T-helper 1 cell treated with Interleukin-12 subunit alpha and Interleukin-12 subunit beta and Interleukin-4 antibody, amounts not matched to agents 30 ng/mL and 1 ng/mL, for 36 hours (primary cell): Measurements from ENCODE around the gene EFNA4. TPM values are rescaled to one million over a fixed set of nuclear protein-coding genes. Genes with fewer than 3 reads are reported as not detected.
"Not testable (repeated sequence)": the region's sequence is repeated elsewhere in the genome, so short reads cannot be mapped to it uniquely, and the experiment has no call there.

Experiments
- intact Hi-C: fragments of 100-400 bp; cut with micrococcal nuclease; formaldehyde crosslinking; loops from one replicate; pipeline ENCODE4 v1.15.1; 2024
- total RNA-seq: library from RNA; stranded (reverse); gene quantifications from 2 replicates; pipeline ENCODE4 v1.2.3, GENCODE V29; 2022

The EFNA4 gene
- total RNA-seq, 1 donor from 2014 or later, result 6.6 TPM

DNA sequence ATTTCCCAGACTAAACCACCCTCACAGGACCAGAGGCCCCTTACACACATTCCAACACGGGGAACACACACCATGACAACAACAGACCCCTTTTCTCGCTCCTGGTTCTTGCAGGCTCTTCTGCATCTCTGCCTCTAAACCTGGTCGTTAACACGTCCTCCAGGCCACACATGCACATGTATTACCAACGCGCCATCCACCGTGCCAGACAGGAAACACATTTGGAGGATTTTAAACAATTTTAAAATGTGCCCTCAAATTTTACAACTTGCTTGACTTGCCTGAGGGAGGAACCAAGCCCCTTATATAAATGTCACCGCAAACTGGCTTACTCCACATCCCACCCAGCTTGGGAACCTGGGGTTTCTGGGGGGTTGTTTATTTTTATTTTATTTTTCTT is 47.3 kb downstream of the EFNA4 start:
- intact Hi-C loops, result no loop called here

DNA sequence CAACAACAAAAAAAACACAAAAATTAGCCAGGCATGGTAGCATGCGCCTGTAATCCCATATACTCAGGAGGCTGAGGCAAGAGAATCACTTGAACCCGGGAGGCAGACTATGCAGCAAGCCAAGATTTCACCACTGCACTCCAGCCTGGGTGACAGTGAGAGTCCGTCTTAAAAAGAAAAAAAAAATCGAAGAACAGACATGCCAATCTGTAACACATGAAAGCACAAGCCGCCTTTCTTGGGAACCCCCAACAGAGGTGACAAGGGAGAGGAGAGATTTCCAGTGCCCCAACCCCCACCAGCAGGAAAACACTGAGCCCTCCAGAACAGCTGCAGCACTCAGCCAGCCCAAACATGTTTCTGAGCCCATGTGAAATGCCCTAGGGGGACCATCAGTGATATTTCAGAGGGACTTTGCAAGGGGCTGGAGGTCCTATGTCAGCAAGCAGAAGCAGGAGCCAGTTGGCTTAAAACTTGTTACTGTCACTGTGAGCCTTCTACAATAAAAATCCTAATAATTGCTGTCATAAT is 50.0 kb downstream of the EFNA4 start:
- intact Hi-C loops, result no loop called here

DNA sequence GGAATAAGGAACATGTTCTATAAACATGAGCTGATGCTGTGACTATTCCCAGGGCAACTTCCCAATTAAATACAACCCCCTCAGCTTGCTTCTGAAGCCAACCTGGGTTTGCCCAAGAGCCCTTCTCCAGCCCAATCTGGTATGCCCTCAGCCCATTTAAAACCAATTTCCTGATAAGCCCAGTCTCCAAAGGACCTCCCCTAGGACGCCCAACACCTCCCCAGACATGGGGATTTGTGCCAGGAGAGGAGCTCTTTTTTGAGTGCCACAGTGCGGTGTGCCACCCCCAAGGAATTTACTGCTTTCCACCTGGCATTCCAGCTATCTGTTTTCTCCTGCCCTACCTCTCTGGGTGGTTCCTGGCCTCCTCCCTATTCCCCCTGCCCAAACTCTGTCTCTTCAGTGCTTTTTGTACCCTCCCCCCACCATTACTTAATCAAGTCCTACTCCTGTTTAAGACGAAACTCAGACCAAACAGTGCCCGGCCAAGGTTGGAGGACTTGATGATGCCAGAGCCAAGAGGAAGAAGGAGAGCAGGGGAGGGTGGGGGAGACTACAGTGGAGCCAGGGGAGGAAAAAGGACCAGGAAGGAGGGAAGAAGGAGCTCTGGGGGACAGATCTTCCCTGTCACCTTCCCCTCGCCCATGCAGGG is 52.7 kb downstream of the EFNA4 start:
- intact Hi-C loops, result no loop called here

DNA sequence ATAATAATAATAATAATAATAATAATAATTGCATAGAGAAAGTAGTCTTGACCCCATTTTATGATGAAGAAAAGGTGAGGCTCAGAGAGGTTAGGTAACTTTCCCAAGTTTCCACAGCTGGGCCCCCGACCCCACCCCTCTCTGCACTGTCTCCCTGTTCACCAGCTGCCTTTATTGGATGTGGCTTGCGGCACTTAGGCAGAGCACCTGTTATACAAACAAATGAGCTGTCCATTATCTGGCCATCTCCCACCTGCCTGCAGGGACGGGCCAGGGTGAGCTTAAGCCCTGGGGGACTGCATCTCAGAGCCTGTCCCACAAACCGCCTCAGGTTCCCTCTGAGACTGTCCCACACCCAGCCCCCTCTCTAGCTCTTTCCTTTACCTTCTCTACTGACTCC is 54.1 kb downstream of the EFNA4 start:
- intact Hi-C loops, result no loop called here

DNA sequence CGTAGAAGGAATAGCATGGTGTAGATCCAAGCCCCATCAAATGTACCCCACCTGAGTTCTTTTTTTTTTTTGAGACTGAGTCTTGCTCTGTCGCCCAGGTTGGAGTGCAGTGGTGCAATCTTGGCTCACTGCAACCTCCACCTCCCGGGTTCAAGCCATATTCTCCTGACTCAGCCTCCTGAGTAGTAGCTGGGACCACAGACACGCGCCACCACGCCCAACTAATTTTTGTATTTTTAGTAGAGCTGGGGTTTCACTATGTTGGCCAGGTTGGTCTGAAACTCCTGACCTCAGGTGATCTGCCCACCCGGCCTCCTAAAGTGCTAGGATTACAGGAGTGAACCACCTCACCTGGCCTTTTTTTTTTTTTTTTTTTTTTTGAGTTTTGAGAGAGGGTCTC is 54.5 kb downstream of the EFNA4 start:
- intact Hi-C loops, result not testable (repeated sequence)

Other genes starting within 250 kb of the EFNA4 start
- gene KCNN3, start 193.5 kb upstream of the EFNA4 start, total RNA-seq, result 0.07 and 0.27 TPM in 2 replicates
- gene PMVK, start 127.0 kb upstream of the EFNA4 start, total RNA-seq, result 35.1 and 35.3 TPM in 2 replicates
- 119 and 120 TPM in 2 replicates for gene PBXIP1, start 107.6 kb upstream of the EFNA4 start, total RNA-seq
- gene PYGO2, start 102.0 kb upstream of the EFNA4 start, total RNA-seq, result 45.6 and 47.0 TPM in 2 replicates
- 81.1 and 86.2 TPM in 2 replicates for gene SHC1, start 93.0 kb upstream of the EFNA4 start, total RNA-seq
- 104 and 112 TPM in 2 replicates for gene CKS1B, start 89.1 kb upstream of the EFNA4 start, total RNA-seq
- gene FLAD1, start 80.4 kb upstream of the EFNA4 start, total RNA-seq, result 55.8 and 56.9 TPM in 2 replicates
- 0.93 and 0.98 TPM in 2 replicates for gene LENEP, start 70.2 kb upstream of the EFNA4 start, total RNA-seq
- gene ZBTB7B, start 60.9 kb upstream of the EFNA4 start, total RNA-seq, result 158 and 173 TPM in 2 replicates
- gene DCST2, start 30.0 kb upstream of the EFNA4 start, total RNA-seq, result 0.15 and 0.29 TPM in 2 replicates
- not detected in 2 replicates for gene DCST1, start 29.9 kb upstream of the EFNA4 start, total RNA-seq
- 51.6 and 53.2 TPM in 2 replicates for gene ADAM15, start 12.4 kb upstream of the EFNA4 start, total RNA-seq
- 0.90 and 2.3 TPM in 2 replicates for gene EFNA3, start 15.1 kb downstream of the EFNA4 start, total RNA-seq
- gene EFNA1, start 64.1 kb downstream of the EFNA4 start, total RNA-seq, result not detected in 2 replicates
- 27.9 and 32.5 TPM in 2 replicates for gene SLC50A1, start 72.1 kb downstream of the EFNA4 start, total RNA-seq
- 35.7 and 38.4 TPM in 2 replicates for gene DPM3, start 76.8 kb downstream of the EFNA4 start, total RNA-seq
- 224 and 225 TPM in 2 replicates for gene KRTCAP2, start 109.6 kb downstream of the EFNA4 start, total RNA-seq
- gene TRIM46, start 110.1 kb downstream of the EFNA4 start, total RNA-seq, result 19.8 and 20.1 TPM in 2 replicates
- gene THBS3, start 144.2 kb downstream of the EFNA4 start, total RNA-seq, result 19.7 and 20.6 TPM in 2 replicates
- gene MTX1, start 145.0 kb downstream of the EFNA4 start, total RNA-seq, result 40.2 and 43.5 TPM in 2 replicates
- gene ENTREP3, start 191.7 kb downstream of the EFNA4 start, total RNA-seq, result 18.3 and 20.5 TPM in 2 replicates
- 152 and 165 TPM in 2 replicates for gene SCAMP3, start 198.6 kb downstream of the EFNA4 start, total RNA-seq
- 88.4 and 91.1 TPM in 2 replicates for gene CLK2, start 209.8 kb downstream of the EFNA4 start, total RNA-seq
- gene HCN3, start 213.7 kb downstream of the EFNA4 start, total RNA-seq, result 2.3 and 2.5 TPM in 2 replicates
- gene PKLR, start 237.7 kb downstream of the EFNA4 start, total RNA-seq, result not detected in 2 replicates
- gene FDPS, start 245.1 kb downstream of the EFNA4 start, total RNA-seq, result 194 and 195 TPM in 2 replicates